Neuronal stem cell (in vitro differentiated cells): ENCODE data around the gene ATP5MC2.
A peak's percentile ranks its signal among the peaks of the same experiment; 100 is the strongest.
"Not testable (repeated sequence)": the region's sequence is repeated elsewhere in the genome, so short reads cannot be mapped to it uniquely, and the experiment has no call there.

Source experiments
- DNase-seq: peaks from one replicate; pipeline ENCODE4 v3.0.0-alpha.2; 2013; ENCODE audit warnings: low spot score
- H2AFZ ChIP-seq: one replicate; pipeline ENCODE4 v1.6.1; 2013; ENCODE audit warnings: mild to moderate bottlenecking, low read length, inconsistent platforms
- H2AK5ac ChIP-seq: 2 replicates; pipeline ENCODE4 v1.6.1; 2013; ENCODE audit warnings: low read depth, mild to moderate bottlenecking, inconsistent platforms, low read length, moderate library complexity, mixed read lengths
- H2BK120ac ChIP-seq: 2 replicates; pipeline ENCODE4 v1.6.1; 2013; ENCODE audit warnings: low read depth, mild to moderate bottlenecking, inconsistent platforms, low read length, moderate library complexity, mixed read lengths
- H2BK12ac ChIP-seq: one replicate; pipeline ENCODE4 v1.6.1; 2013; ENCODE audit warnings: low read length, inconsistent platforms
- H2BK15ac ChIP-seq: 2 replicates; pipeline ENCODE4 v1.6.1; 2013; ENCODE audit warnings: mild to moderate bottlenecking, low read length, inconsistent platforms, mixed read lengths
- H2BK5ac ChIP-seq: one replicate; pipeline ENCODE4 v1.6.1; 2013; ENCODE audit warnings: inconsistent platforms, mild to moderate bottlenecking, low read length, moderate library complexity
- H3K14ac ChIP-seq: one replicate; pipeline ENCODE4 v1.6.1; 2013; ENCODE audit warnings: low read length, inconsistent platforms
- H3K18ac ChIP-seq: 2 replicates; pipeline ENCODE4 v1.6.1; 2013; ENCODE audit warnings: low read length, inconsistent platforms
- H3K23ac ChIP-seq: 2 replicates; pipeline ENCODE4 v1.6.1; 2013; ENCODE audit warnings: low read depth, mild to moderate bottlenecking, mixed read lengths, low read length, inconsistent platforms; ENCODE audit not compliant: poor library complexity
- H3K27ac ChIP-seq: replicated peaks from 3 replicates; pipeline ENCODE4 v1.5.1; 2013; ENCODE audit warnings: low read length, inconsistent platforms
- H3K27me3 ChIP-seq, 3 experiments: 2 replicates each; pipeline ENCODE4 v1.6.1; 2013; ENCODE audit warnings: low read length in 3 of 3, mild to moderate bottlenecking in 2 of 3, inconsistent platforms in 1 of 3, low read depth in 1 of 3, mixed read lengths in 1 of 3, moderate library complexity in 1 of 3; ENCODE audit not compliant: control insufficient read depth in 3 of 3, insufficient read depth in 3 of 3
- H3K36me3 ChIP-seq, 2 donors: replicated peaks in 1 of 2; 2 replicates each; pipeline ENCODE4 v1.6.1; 2013; ENCODE audit warnings: low read length in 2 of 2; ENCODE audit not compliant: control insufficient read depth in 2 of 2, insufficient read depth in 2 of 2
- H3K4ac ChIP-seq: 2 replicates; pipeline ENCODE4 v1.6.1; 2013; ENCODE audit warnings: inconsistent platforms, mild to moderate bottlenecking, low read length, moderate library complexity
- H3K4me1 ChIP-seq, 2 donors: 1 replicate in 1 of 2; 2 replicates in 1 of 2; pipeline ENCODE4 v1.6.1; 2013; ENCODE audit warnings: low read length in 2 of 2, low read depth in 1 of 2; ENCODE audit not compliant: control insufficient read depth in 2 of 2, insufficient read depth in 1 of 2
- H3K4me2 ChIP-seq: one replicate; pipeline ENCODE4 v1.6.1; 2013; ENCODE audit warnings: mild to moderate bottlenecking, low read length, inconsistent platforms; ENCODE audit not compliant: insufficient read depth, poor library complexity, severe bottlenecking
- H3K4me3 ChIP-seq, 2 donors: 2 replicates each; pipeline ENCODE4 v1.5.1; 2013; ENCODE audit warnings: low read length in 2 of 2, mild to moderate bottlenecking in 2 of 2, inconsistent platforms in 1 of 2, moderate library complexity in 1 of 2
- H3K79me1 ChIP-seq: one replicate; pipeline ENCODE4 v1.6.1; 2013; ENCODE audit warnings: low read depth, mild to moderate bottlenecking, inconsistent platforms, low read length, moderate library complexity
- H3K9ac ChIP-seq: one replicate; pipeline ENCODE4 v1.6.1; 2013; ENCODE audit warnings: mild to moderate bottlenecking, low read depth, low read length, inconsistent platforms; ENCODE audit not compliant: poor library complexity
- H3K9me3 ChIP-seq, 2 donors: replicated peaks in 1 of 2; 2 replicates each; pipeline versions ENCODE3 to v1.6.1; 2013; ENCODE audit warnings: low read length in 2 of 2, mild to moderate bottlenecking in 2 of 2, inconsistent platforms in 1 of 2, low read depth in 1 of 2, mixed read lengths in 1 of 2, moderate library complexity in 1 of 2; ENCODE audit not compliant: control insufficient read depth in 2 of 2, insufficient read depth in 1 of 2
- H4K8ac ChIP-seq: one replicate; pipeline ENCODE4 v1.6.1; 2013; ENCODE audit warnings: low read depth, mild to moderate bottlenecking, inconsistent platforms, low read length, moderate library complexity
- H4K91ac ChIP-seq: one replicate; pipeline ENCODE4 v1.6.1; 2013; ENCODE audit warnings: low read length, low read depth, mild to moderate bottlenecking, inconsistent platforms; ENCODE audit not compliant: poor library complexity
- WGBS, 2 donors: extraction: QIAGEN DNeasy Blood & Tissue Kit; methylation state at CpG; one replicate each; pipeline ENCODE4 v1.1.7; 2013; ENCODE audit warnings: missing lambda C conversion rate in 2 of 2, mixed read lengths in 1 of 2; ENCODE audit not compliant: insufficient read length in 2 of 2, insufficient replicate concordance in 1 of 2; ENCODE audit errors: extremely low coverage in 2 of 2; 5-methylcytosine and 5-hydroxymethylcytosine counted together

ATP5MC2 gene

DNA sequence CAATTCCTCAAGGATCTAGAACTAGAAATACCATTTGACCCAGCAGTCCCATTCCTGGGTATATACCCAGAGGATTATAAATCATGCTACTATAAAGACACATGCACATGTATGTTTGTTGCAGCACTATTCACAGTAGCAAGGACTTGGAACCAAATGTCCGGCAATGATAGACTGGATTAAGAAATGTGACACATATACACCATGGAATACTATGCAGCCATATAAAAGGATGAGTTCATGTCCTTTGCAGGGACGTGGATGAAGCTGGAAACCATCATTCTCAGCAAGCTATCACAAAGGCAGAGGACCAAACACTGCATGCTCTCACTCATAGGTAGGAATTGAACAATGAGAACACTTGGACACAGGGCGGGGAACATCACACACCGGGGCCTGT lies 29.6 kb downstream of the ATP5MC2 start:
- H3K9ac ChIP-seq, H3K27me3 ChIP-seq, DNase-seq, H3K4me1 ChIP-seq, H3K23ac ChIP-seq, H3K4me3 ChIP-seq, H4K91ac ChIP-seq, H3K36me3 ChIP-seq, H4K8ac ChIP-seq, H2BK120ac ChIP-seq, H3K4ac ChIP-seq, H3K79me1 ChIP-seq, H2AK5ac ChIP-seq, H3K4me2 ChIP-seq, H2BK12ac ChIP-seq, H2BK5ac ChIP-seq, H3K18ac ChIP-seq, H3K14ac ChIP-seq, H3K27ac ChIP-seq, H2AFZ ChIP-seq, H3K9me3 ChIP-seq, H2BK15ac ChIP-seq: not testable (repeated sequence)
- no CpG with 5 or more reads among the region's 4 CpGs for WGBS, 2 donors

DNA sequence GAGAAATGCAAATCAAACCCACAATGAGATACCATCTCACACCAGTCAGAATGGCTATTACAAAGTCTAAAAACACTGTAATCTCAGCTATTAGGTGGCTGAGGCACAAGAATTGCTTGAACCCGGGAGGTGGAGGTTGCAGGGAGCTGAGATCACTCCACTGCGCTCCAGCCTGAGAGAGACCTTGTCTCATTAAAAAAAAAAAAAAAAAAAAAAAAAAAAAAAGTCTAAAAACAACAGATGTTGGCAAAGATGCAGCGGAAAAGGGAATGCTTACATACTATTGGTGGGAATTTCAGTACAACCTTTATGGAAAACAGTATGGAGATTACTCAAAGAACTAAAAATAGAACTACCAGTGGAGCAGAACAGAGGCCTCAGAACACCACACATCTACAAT lies 30.7 kb downstream of the ATP5MC2 start:
- WGBS, 2 donors: no CpG with 5 or more reads among the region's 3 CpGs
- H3K79me1 ChIP-seq: no peaks in the 10 kb centered on the region

DNA sequence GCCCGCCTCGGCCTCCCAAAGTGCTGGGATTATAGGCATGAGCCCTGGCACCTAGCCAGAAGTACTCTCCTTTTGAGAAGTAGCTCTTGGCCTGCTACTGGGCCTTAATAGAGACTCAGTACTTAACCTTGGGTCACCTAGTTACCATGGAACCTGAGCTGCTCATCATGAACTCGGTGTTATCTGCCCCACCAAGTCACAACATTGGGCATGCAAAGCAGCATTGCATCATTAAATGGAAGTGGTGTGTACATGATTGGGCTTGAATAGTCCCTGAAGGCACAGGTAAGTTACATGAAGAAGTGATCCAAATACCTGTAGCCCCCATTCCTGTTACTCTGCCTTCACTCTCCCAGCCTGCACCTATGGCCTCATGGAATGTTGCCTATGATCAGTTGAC lies 31.8 kb downstream of the ATP5MC2 start:
- no peak for DNase-seq
- no peak overlapping the region for H2BK5ac ChIP-seq
- H3K14ac ChIP-seq: no peak overlapping the region
- H2BK15ac ChIP-seq: no peak overlapping the region
- no peak overlapping the region for H3K4me2 ChIP-seq
- H3K18ac ChIP-seq: no peak overlapping the region
- H4K8ac ChIP-seq: peak overlapping the region; percentile 48
- H3K4me1 ChIP-seq: peaks cover 0 to 1% of the 10 kb centered on the region in 2 donors
- H3K36me3 ChIP-seq: no peaks in the 10 kb centered on the region
- H3K27ac ChIP-seq: no peak overlapping the region
- no peak overlapping the region for H3K4me3 ChIP-seq
- H3K4ac ChIP-seq: no peak overlapping the region
- no peak overlapping the region for H2BK120ac ChIP-seq
- H3K9me3 ChIP-seq: no peaks in the 10 kb centered on the region
- H3K23ac ChIP-seq: no peak overlapping the region
- no peak overlapping the region for H4K91ac ChIP-seq
- H3K79me1 ChIP-seq: no peaks in the 10 kb centered on the region
- no peak overlapping the region for H2AK5ac ChIP-seq
- no peaks in the 10 kb centered on the region for H3K27me3 ChIP-seq
- no CpG with 5 or more reads among the region's 3 CpGs for WGBS, 2 donors
- no peak overlapping the region for H3K9ac ChIP-seq
- no peak overlapping the region for H2AFZ ChIP-seq
- H2BK12ac ChIP-seq: peak overlapping the region; percentile 49

More for the DNA sequence above, 30.7 kb downstream of the ATP5MC2 start:
- Histone ChIP-seq H4K91ac (no peak overlapping the region), H3K27ac (no peak overlapping the region), H3K27me3 (no peaks in the 10 kb centered on the region), H3K14ac (no peak overlapping the region), H2BK5ac (no peak overlapping the region), H2BK12ac (no peak overlapping the region), H3K9ac (no peak overlapping the region), H3K4me1 (peaks cover 0 to 1% of the 10 kb centered on the region in 2 donors), H3K9me3 (no peaks in the 10 kb centered on the region), H2BK15ac (no peak overlapping the region), H3K23ac (no peak overlapping the region), H3K4ac (no peak overlapping the region), H3K18ac (no peak overlapping the region), H3K36me3 (no peaks in the 10 kb centered on the region), H2AFZ (no peak overlapping the region), H4K8ac (no peak overlapping the region), H2AK5ac (no peak overlapping the region), H3K4me2 (no peak overlapping the region), H2BK120ac (no peak overlapping the region), H3K4me3 (no peak overlapping the region)
- DNase-seq: no peak

DNA sequence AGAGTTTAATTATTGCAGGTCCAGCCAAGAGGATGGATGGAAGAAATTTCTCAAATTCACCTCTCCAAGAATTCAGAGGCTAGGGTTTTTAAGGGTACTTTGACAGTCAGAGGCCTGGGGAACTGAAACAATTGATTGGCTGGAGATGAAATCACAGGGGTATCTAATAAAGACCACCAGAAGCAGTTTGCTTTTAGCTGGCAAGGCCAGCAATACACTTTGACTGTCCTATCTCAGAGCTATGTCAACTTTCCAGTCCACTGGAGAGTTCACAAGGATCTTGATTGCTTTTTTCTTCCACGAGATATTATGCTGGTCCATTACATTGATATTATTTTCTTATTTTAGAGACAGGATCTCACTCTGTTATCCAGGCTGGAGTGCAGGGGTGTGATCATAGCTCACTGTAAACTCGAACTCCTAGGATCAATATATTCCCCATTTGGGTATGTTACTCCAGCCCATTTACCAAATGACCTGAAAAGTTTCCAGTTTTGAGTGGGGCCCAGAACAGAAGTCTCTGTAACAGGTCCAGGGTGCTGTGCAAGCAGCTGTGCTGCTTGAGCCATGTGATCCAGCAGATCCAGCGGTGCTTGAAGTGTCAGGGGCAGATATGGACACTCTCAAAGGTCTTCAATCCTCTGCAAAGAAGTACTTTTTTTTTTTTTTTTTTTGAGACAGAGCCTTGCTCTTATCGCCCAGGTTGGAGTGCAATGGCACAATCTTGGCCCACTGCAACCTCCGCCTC lies 32.5 kb downstream of the ATP5MC2 start:
- no peak overlapping the region for H3K4ac ChIP-seq
- H3K4me1 ChIP-seq: peaks cover 0 to 1% of the 10 kb centered on the region in 2 donors
- no peak overlapping the region for H2AFZ ChIP-seq
- no peak overlapping the region for H4K8ac ChIP-seq
- no peak overlapping the region for H3K23ac ChIP-seq
- no peak overlapping the region for H2BK15ac ChIP-seq
- no peaks in the 10 kb centered on the region for H3K9me3 ChIP-seq
- no peak overlapping the region for H3K9ac ChIP-seq
- no peak overlapping the region for H2BK5ac ChIP-seq
- no peak overlapping the region for H3K4me3 ChIP-seq
- H2BK120ac ChIP-seq: no peak overlapping the region
- H4K91ac ChIP-seq: no peak overlapping the region
- no peak overlapping the region for H3K18ac ChIP-seq
- H2AK5ac ChIP-seq: no peak overlapping the region
- no peak overlapping the region for H3K14ac ChIP-seq
- no CpG with 5 or more reads among the region's 5 CpGs for WGBS, 2 donors
- H2BK12ac ChIP-seq: no peak overlapping the region
- H3K36me3 ChIP-seq: no peaks in the 10 kb centered on the region
- no peaks in the 10 kb centered on the region for H3K27me3 ChIP-seq
- DNase-seq: no peak
- no peaks in the 10 kb centered on the region for H3K79me1 ChIP-seq
- H3K4me2 ChIP-seq: no peak overlapping the region
- no peak overlapping the region for H3K27ac ChIP-seq
